ENCODE measurements around the gene S100PBP. TPM values are rescaled to one million over a fixed set of nuclear protein-coding genes. Genes with fewer than 3 reads are reported as not detected.

S100PBP gene
- polyA plus RNA-seq, 3 donors = 6.6 to 17.4 (median 7.1) TPM

DNA sequence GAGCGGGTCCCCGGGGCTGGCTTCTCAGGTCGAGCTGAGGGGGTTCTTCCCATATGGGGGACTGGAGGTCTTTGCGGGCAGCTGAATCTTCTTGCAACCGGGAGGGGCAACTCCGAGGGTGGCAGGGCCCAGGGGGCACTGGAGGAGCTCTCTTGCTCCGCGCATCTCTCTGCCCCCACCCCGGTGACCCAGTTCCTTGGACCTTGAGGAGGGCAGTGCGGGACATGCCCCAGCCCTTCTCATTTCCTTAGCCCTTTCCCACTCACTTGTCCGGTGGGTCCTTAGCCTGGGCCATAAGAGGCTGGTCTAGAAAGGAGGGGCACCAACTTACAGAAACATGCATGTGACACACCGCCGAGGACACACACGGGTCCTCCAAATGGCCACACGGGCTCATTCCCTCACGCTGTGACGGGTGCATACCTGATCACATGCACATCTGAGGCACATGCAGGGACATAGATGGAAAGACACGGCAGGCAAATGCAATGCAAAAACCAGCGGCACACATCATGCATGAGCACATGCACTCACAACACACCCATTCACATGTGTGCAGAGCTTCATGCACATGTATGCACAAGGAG, 69.5 kb downstream of the S100PBP start:
- Mint-ChIP-seq H3K27me3 (ENCODE audit: low read depth in 3 of 3) (peaks cover 64 to 81% (median 73%) of the 10 kb centered on the region in 3 donors), H3K9me3 (peaks cover 0 to 11% (median 3%) of the 10 kb centered on the region in 7 donors), H3K27ac (no peak overlapping the region), H3K36me3 (no peaks in the 10 kb centered on the region), H3K4me1 (no peaks in the 10 kb centered on the region), H3K4me3 (peak overlapping the region in 1 of 2 donors; percentile 71)
- Histone ChIP-seq H2AFZ (ENCODE audit: insufficient read depth, low read depth, low read length, poor library complexity, severe bottlenecking) (no peak overlapping the region), H3K79me2 (ENCODE audit: insufficient read depth, low read length) (no peaks in the 10 kb centered on the region), H3K27me3 (ENCODE audit: control insufficient read depth in 2 of 2, insufficient read depth in 2 of 2, low read length in 2 of 2) (peaks cover 11 to 74% of the 10 kb centered on the region in 2 donors), H3K27ac (ENCODE audit: low read depth in 1 of 2, low read length in 2 of 2) (no peak overlapping the region), H3K36me3 (replicated peaks in 1 of 2; ENCODE audit: control insufficient read depth in 1 of 2, insufficient read depth in 2 of 2, low read length in 2 of 2) (no peaks in the 10 kb centered on the region), H3K9me3 (replicated peaks in 1 of 2; ENCODE audit: control insufficient read depth in 1 of 2, insufficient read depth in 1 of 2, low read length in 2 of 2) (peaks cover 0 to 4% of the 10 kb centered on the region in 2 donors), H3K9ac (ENCODE audit: insufficient read depth, low read length, poor library complexity, severe bottlenecking) (no peak overlapping the region), H3K4me2 (replicated peaks; ENCODE audit: extremely low read depth, low read length, poor library complexity, severe bottlenecking) (no peak overlapping the region), H3K4me3 (replicated peaks in 1 of 3; ENCODE audit: low read depth in 2 of 3, low read length in 3 of 3) (no peak overlapping the region), H3K4me1 (ENCODE audit: control insufficient read depth in 1 of 2, insufficient read depth in 2 of 2, low read length in 2 of 2) (no peaks in the 10 kb centered on the region), H4K20me1 (ENCODE audit: insufficient read depth, low read length) (no peaks in the 10 kb centered on the region)
- intact Hi-C loops (cut with micrococcal nuclease) = no loop called here
- 43% methylated on average over 19 of the region's 19 CpGs for WGBS (ENCODE audit: insufficient coverage)
- no peak for DNase-seq
- TF ChIP-seq, protein P1, sequence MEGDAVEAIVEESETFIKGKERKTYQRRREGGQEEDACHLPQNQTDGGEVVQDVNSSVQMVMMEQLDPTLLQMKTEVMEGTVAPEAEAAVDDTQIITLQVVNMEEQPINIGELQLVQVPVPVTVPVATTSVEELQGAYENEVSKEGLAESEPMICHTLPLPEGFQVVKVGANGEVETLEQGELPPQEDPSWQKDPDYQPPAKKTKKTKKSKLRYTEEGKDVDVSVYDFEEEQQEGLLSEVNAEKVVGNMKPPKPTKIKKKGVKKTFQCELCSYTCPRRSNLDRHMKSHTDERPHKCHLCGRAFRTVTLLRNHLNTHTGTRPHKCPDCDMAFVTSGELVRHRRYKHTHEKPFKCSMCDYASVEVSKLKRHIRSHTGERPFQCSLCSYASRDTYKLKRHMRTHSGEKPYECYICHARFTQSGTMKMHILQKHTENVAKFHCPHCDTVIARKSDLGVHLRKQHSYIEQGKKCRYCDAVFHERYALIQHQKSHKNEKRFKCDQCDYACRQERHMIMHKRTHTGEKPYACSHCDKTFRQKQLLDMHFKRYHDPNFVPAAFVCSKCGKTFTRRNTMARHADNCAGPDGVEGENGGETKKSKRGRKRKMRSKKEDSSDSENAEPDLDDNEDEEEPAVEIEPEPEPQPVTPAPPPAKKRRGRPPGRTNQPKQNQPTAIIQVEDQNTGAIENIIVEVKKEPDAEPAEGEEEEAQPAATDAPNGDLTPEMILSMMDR (IDR thresholded peaks at IDR 0.05) = no peak

DNA sequence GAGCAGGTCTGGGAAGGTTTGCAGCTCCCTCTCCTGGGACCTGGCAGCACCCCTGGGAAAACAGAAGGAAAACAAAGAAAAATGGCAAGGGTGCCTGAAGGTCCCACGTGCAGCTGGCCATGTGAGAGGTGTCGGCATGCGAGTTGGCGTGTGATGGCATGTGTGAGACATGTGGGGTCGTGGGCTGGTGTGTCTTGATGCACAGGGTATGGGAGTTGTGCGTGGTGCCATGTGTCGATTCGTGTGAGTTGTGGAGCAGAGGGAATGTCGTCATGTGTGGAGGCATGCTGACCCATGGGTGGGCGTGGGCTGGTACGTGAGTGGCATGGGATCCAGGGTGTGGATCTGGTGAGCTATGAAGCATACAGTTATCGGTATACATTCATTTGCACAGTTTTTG, 70.2 kb downstream of the S100PBP start:
- no peak for DNase-seq
- TF ChIP-seq, protein P1 (IDR thresholded peaks at IDR 0.05) = no peak
- Mint-ChIP-seq H3K27me3 (ENCODE audit: low read depth in 3 of 3) (peaks cover 71 to 82% (median 79%) of the 10 kb centered on the region in 3 donors), H3K9me3 (peaks cover 2 to 18% (median 8%) of the 10 kb centered on the region in 7 donors), H3K4me1 (peaks cover 5% of the 10 kb centered on the region), H3K27ac (no peak overlapping the region), H3K36me3 (peaks cover 0 to 5% of the 10 kb centered on the region in 2 donors), H3K4me3 (peak overlapping the region in 1 of 2 donors; percentile 71)
- Histone ChIP-seq H3K27ac (ENCODE audit: low read depth in 1 of 2, low read length in 2 of 2) (no peak overlapping the region), H3K9ac (ENCODE audit: insufficient read depth, low read length, poor library complexity, severe bottlenecking) (no peak overlapping the region), H2AFZ (ENCODE audit: insufficient read depth, low read depth, low read length, poor library complexity, severe bottlenecking) (no peak overlapping the region), H3K27me3 (ENCODE audit: control insufficient read depth in 2 of 2, insufficient read depth in 2 of 2, low read length in 2 of 2) (peaks cover 18 to 81% of the 10 kb centered on the region in 2 donors), H3K36me3 (replicated peaks in 1 of 2; ENCODE audit: control insufficient read depth in 1 of 2, insufficient read depth in 2 of 2, low read length in 2 of 2) (no peaks in the 10 kb centered on the region), H4K20me1 (ENCODE audit: insufficient read depth, low read length) (no peaks in the 10 kb centered on the region), H3K9me3 (replicated peaks in 1 of 2; ENCODE audit: control insufficient read depth in 1 of 2, insufficient read depth in 1 of 2, low read length in 2 of 2) (peaks cover 1 to 8% of the 10 kb centered on the region in 2 donors), H3K79me2 (ENCODE audit: insufficient read depth, low read length) (no peaks in the 10 kb centered on the region), H3K4me2 (replicated peaks; ENCODE audit: extremely low read depth, low read length, poor library complexity, severe bottlenecking) (no peak overlapping the region), H3K4me1 (ENCODE audit: control insufficient read depth in 1 of 2, insufficient read depth in 2 of 2, low read length in 2 of 2) (no peaks in the 10 kb centered on the region), H3K4me3 (replicated peaks in 1 of 3; ENCODE audit: low read depth in 2 of 3, low read length in 3 of 3) (no peak overlapping the region)
- 80% methylated on average over 11 of the region's 12 CpGs for WGBS (ENCODE audit: insufficient coverage)
- intact Hi-C loops (cut with micrococcal nuclease) = no loop called here
